Activated naive CD8-positive, alpha-beta T cell (primary cell): ENCODE data around the gene SFTPA2.
"Not testable (repeated sequence)": the region's sequence is repeated elsewhere in the genome, so short reads cannot be mapped to it uniquely, and the experiment has no call there.

ENCODE experiments used
- H3K27ac Mint-ChIP-seq: one replicate; pipeline ENCODE4 v1.8.0; 2021; ENCODE audit warnings: mixed read lengths
- H3K27me3 Mint-ChIP-seq: one replicate; pipeline ENCODE4 v1.8.0; 2021; ENCODE audit warnings: mixed read lengths
- H3K36me3 Mint-ChIP-seq: one replicate; pipeline ENCODE4 v1.8.0; 2021; ENCODE audit warnings: mixed read lengths
- H3K4me1 Mint-ChIP-seq: one replicate; pipeline ENCODE4 v1.8.0; 2021; ENCODE audit warnings: low read depth, mixed read lengths
- H3K4me3 Mint-ChIP-seq: one replicate; pipeline ENCODE4 v1.8.0; 2021; ENCODE audit warnings: mild to moderate bottlenecking, mixed read lengths
- H3K9me3 Mint-ChIP-seq: one replicate; pipeline ENCODE4 v1.8.0; 2021; ENCODE audit warnings: low read depth, mixed read lengths

The SFTPA2 gene

DNA sequence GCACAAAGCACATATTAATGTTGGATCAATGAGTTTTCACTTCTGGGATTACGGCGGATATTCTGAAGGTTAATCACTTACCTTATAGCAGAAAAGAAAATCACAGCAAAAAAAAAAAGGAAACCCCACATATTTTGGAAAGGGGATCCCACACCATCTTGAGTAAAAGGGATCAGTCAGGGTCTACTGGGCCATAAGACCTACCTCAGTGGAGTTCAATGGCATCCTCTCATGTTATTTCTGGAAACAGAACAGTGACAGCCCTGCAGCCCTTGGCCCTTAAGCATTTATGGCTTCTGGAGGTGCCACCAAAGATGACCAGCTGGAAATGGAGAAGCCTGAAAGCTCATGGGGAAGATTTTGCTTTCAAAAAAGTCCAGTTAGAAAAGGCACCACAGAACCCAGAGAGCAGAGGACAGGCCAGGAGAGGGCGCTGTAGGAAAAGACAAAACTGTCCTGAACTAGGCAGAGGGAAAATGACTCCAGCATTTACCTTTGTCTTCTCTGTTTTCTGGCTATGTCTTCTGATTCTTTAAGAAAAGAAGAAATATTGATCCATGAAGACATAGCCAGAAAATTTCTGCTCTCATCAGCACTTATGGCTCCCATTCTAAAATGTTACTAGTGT is 50.8 kb downstream of the SFTPA2 start:
- not testable (repeated sequence) for H3K4me3 Mint-ChIP-seq, H3K27me3 Mint-ChIP-seq, H3K4me1 Mint-ChIP-seq, H3K9me3 Mint-ChIP-seq, H3K36me3 Mint-ChIP-seq, H3K27ac Mint-ChIP-seq

DNA sequence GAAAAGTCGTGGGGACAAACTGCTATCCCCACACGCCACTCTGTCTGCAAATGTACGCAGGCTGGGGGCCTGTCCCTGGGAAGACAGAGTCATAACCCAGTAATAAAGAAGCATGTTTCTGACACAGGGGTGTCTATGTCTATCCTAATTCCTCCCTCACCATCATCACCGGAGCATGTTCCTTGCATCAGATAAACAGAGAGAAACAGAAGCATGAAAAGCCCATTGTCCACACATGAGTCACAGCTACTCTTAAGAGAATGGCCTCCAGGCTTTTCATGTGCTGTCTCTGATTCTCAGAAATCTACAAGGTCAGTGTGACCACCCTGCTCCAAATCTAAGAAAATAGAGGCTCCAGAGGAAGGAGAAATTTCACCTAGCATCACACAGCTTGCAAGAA is 52.0 kb downstream of the SFTPA2 start:
- not testable (repeated sequence) for H3K36me3 Mint-ChIP-seq, H3K9me3 Mint-ChIP-seq, H3K27ac Mint-ChIP-seq, H3K4me1 Mint-ChIP-seq, H3K27me3 Mint-ChIP-seq, H3K4me3 Mint-ChIP-seq

DNA sequence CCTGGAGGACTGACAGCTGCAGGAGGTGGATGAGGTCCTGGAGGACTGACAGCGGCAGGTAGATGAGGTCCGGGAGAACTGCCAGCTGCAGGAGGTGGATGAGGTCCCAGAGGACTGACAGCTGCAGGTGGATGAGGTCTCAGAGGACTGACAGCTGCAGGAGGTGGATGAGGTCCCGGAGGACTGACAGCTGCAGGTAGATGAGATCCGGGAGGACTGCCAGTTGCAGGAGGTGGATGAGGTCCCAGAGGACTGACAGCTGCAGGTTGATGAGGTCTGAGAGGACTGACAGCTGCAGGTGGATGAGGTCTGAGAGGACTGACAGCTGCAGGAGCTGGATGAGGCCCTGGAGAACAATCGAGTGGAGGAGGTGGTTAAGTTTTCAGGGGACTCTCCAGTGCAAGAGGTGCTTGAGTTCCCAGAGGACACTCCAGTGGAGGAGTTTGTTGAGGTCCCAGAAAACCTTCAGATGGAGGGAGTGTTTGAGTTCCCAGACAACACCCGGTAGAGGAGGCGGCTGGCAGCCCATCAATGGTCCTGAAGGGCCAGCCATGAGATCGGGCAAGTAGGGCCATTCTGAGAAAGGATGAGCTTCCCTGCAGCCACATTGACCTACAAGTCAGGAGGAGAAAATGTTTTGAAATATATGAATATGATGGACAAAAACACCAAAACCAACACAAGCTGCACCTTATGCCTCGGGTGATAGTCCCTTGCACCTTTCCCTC is 52.6 kb downstream of the SFTPA2 start:
- H3K9me3 Mint-ChIP-seq, result no peaks in the 10 kb centered on the region
- H3K36me3 Mint-ChIP-seq, result no peaks in the 10 kb centered on the region
- H3K4me1 Mint-ChIP-seq, result no peaks in the 10 kb centered on the region
- no peaks in the 10 kb centered on the region for H3K27me3 Mint-ChIP-seq
- H3K27ac Mint-ChIP-seq, result no peak overlapping the region
- H3K4me3 Mint-ChIP-seq, result no peak overlapping the region
